ENCODE measurements around the gene NAV2.

The NAV2 gene

GRCh38 chr11:19887842-19888241 is 175.2 kb downstream of the NAV2 start:
- in situ Hi-C loops (cut with HindIII; ENCODE audit: low pct_ligation_motif_present, low sequenced_read_pairs): loop anchor here (25.0 kb wide), 1 partner anchor 326 kb away; no protein-coding TSS in a partner anchor

GRCh38 chr11:19889531-19889930 is 176.9 kb downstream of the NAV2 start:
- H3K36me3 ChIP-seq (replicated peaks): peaks cover 11% of the 10 kb centered on the region
- no peak overlapping the region for H3K4me3 ChIP-seq (ENCODE audit: low read depth, low read length)
- TF ChIP-seq CTCF (IDR thresholded peaks at IDR 0.05; ENCODE audit: low read depth, low read length, missing control alignments): no peak
- DNase-seq: no peak
- in situ Hi-C loops (cut with HindIII; ENCODE audit: low pct_ligation_motif_present, low sequenced_read_pairs): loop anchor here (25.0 kb wide), 1 partner anchor 327 kb away; no protein-coding TSS in a partner anchor
- no peaks in the 10 kb centered on the region for H3K27me3 ChIP-seq (replicated peaks)
- H3K27ac ChIP-seq: peak overlapping the region; percentile 78

More at GRCh38 chr11:19887842-19888241, 175.2 kb downstream of the NAV2 start:
- Histone ChIP-seq H3K27me3 (replicated peaks) (no peaks in the 10 kb centered on the region), H3K36me3 (replicated peaks) (peaks cover 9% of the 10 kb centered on the region), H3K4me3 (ENCODE audit: low read depth, low read length) (no peak overlapping the region), H3K27ac (no peak overlapping the region)
- TF ChIP-seq CTCF (IDR thresholded peaks at IDR 0.05; ENCODE audit: low read depth, low read length, missing control alignments): no peak
- DNase-seq: no peak

- peak overlapping the region; percentile 84 for H3K27ac ChIP-seq
- DNase-seq: peak; percentile 90
Measured at GRCh38 chr11:19890308-19890707, 177.7 kb downstream of the NAV2 start.

GRCh38 chr11:19891022-19891421 is 178.4 kb downstream of the NAV2 start:
- no peak for DNase-seq
- H3K4me3 ChIP-seq (ENCODE audit: low read depth, low read length): no peak overlapping the region
- peaks cover 9% of the 10 kb centered on the region for H3K36me3 ChIP-seq (replicated peaks)
- peak overlapping the region; percentile 84 for H3K27ac ChIP-seq
- in situ Hi-C loops (cut with HindIII; ENCODE audit: low pct_ligation_motif_present, low sequenced_read_pairs): loop anchor here (25.0 kb wide), 1 partner anchor 329 kb away; no protein-coding TSS in a partner anchor
- no peak for TF ChIP-seq CTCF (IDR thresholded peaks at IDR 0.05; ENCODE audit: low read depth, low read length, missing control alignments)
- H3K27me3 ChIP-seq (replicated peaks): no peaks in the 10 kb centered on the region

More at GRCh38 chr11:19890308-19890707, 177.7 kb downstream of the NAV2 start:
- TF ChIP-seq CTCF (IDR thresholded peaks at IDR 0.05; ENCODE audit: low read depth, low read length, missing control alignments): no peak
- no peaks in the 10 kb centered on the region for H3K27me3 ChIP-seq (replicated peaks)
- in situ Hi-C loops (cut with HindIII; ENCODE audit: low pct_ligation_motif_present, low sequenced_read_pairs): loop anchor here (25.0 kb wide), 1 partner anchor 328 kb away; no protein-coding TSS in a partner anchor
- peaks cover 6% of the 10 kb centered on the region for H3K36me3 ChIP-seq (replicated peaks)
- no peak overlapping the region for H3K4me3 ChIP-seq (ENCODE audit: low read depth, low read length)

- no peak for TF ChIP-seq CTCF (IDR thresholded peaks at IDR 0.05; ENCODE audit: low read depth, low read length, missing control alignments)
- in situ Hi-C loops (cut with HindIII; ENCODE audit: low pct_ligation_motif_present, low sequenced_read_pairs): loop anchor here (25.0 kb wide), 1 partner anchor 330 kb away; no protein-coding TSS in a partner anchor
- Histone ChIP-seq H3K27me3 (replicated peaks) (no peaks in the 10 kb centered on the region), H3K27ac (peak overlapping the region; percentile 84), H3K36me3 (replicated peaks) (peaks cover 5% of the 10 kb centered on the region), H3K4me3 (ENCODE audit: low read depth, low read length) (no peak overlapping the region)
- DNase-seq: peak; percentile 61
Measured at GRCh38 chr11:19892387-19892786, 179.8 kb downstream of the NAV2 start.

- no peak for TF ChIP-seq CTCF (IDR thresholded peaks at IDR 0.05; ENCODE audit: low read depth, low read length, missing control alignments)
- in situ Hi-C loops (cut with HindIII; ENCODE audit: low pct_ligation_motif_present, low sequenced_read_pairs): loop anchor here (25.0 kb wide), 1 partner anchor 331 kb away; no protein-coding TSS in a partner anchor
- DNase-seq: no peak
- peaks cover 5% of the 10 kb centered on the region for H3K36me3 ChIP-seq (replicated peaks)
- H3K4me3 ChIP-seq (ENCODE audit: low read depth, low read length): no peak overlapping the region
- no peaks in the 10 kb centered on the region for H3K27me3 ChIP-seq (replicated peaks)
- H3K27ac ChIP-seq: peak overlapping the region; percentile 84
Measured at GRCh38 chr11:19892876-19893275, 180.2 kb downstream of the NAV2 start.
